Right atrium auricular region (tissue), 2 donors: ENCODE measurements around the gene PAM16. TPM values are rescaled to one million over a fixed set of nuclear protein-coding genes. Genes with fewer than 3 reads are reported as not detected.

ENCODE experiments used
- DNase-seq: peaks from one replicate; pipeline ENCODE4 v3.0.0-alpha.2; 2019; ENCODE audit warnings: low spot score
- H3K27ac ChIP-seq, 2 donors: fragments of 200-600 bp; sonication (generic); 1 replicate in 1 of 2; 2 replicates in 1 of 2; pipeline ENCODE4 v1.5.1; 2016 to 2019
- H3K27me3 ChIP-seq, 2 donors: fragments of 200-600 bp; sonication (generic); one replicate each; pipeline versions ENCODE4 v1.5.1 to v1.6.0; 2017 to 2019
- H3K36me3 ChIP-seq: fragments of 200-600 bp; sonication (generic); one replicate; pipeline ENCODE4 v1.5.1; 2016
- H3K4me1 ChIP-seq, 2 donors: fragments of 200-600 bp; sonication (generic); one replicate each; pipeline versions ENCODE4 v1.5.1 to v1.6.0; 2017 to 2019
- H3K4me3 ChIP-seq, 2 donors: fragments of 200-600 bp; sonication (generic); 1 replicate in 1 of 2; 2 replicates in 1 of 2; pipeline ENCODE4 v1.5.1; 2017 to 2019; ENCODE audit warnings: mild to moderate bottlenecking in 1 of 2, moderate library complexity in 1 of 2
- H3K9me3 ChIP-seq, 2 donors: fragments of 200-600 bp; sonication (generic); one replicate each; pipeline ENCODE4 v1.5.1; 2019
- CTCF ChIP-seq, 2 donors: fragments of 200-600 bp; sonication (generic); IDR thresholded peaks; one replicate each; pipeline ENCODE4 v1.5.1; 2019; ENCODE audit warnings: antibody characterized with exemption in 2 of 2
- total RNA-seq, 2 donors: library from RNA; depleted of rRNA; stranded (reverse); fragments of >200 nt; gene quantifications; one replicate each; pipeline ENCODE4 v1.1.0, GENCODE V29; 2016

Gene PAM16
- total RNA-seq, 2 donors from 2014 or later = 54.6 to 85.7 TPM

GRCh38 chr16:4323071-4323844, 27.9 kb downstream of the PAM16 start:
- no peaks in the 10 kb centered on the region for H3K9me3 ChIP-seq
- DNase-seq = no peak
- TF ChIP-seq CTCF (IDR thresholded peaks at IDR 0.05) = no peak
- H3K4me3 ChIP-seq = no peak overlapping the region
- H3K36me3 ChIP-seq = no peaks in the 10 kb centered on the region
- H3K27me3 ChIP-seq = no peaks in the 10 kb centered on the region
- H3K27ac ChIP-seq = peak overlapping the region; percentile 80 to 89
- H3K4me1 ChIP-seq = peaks cover 0 to 97% of the 10 kb centered on the region in 2 donors

DNA sequence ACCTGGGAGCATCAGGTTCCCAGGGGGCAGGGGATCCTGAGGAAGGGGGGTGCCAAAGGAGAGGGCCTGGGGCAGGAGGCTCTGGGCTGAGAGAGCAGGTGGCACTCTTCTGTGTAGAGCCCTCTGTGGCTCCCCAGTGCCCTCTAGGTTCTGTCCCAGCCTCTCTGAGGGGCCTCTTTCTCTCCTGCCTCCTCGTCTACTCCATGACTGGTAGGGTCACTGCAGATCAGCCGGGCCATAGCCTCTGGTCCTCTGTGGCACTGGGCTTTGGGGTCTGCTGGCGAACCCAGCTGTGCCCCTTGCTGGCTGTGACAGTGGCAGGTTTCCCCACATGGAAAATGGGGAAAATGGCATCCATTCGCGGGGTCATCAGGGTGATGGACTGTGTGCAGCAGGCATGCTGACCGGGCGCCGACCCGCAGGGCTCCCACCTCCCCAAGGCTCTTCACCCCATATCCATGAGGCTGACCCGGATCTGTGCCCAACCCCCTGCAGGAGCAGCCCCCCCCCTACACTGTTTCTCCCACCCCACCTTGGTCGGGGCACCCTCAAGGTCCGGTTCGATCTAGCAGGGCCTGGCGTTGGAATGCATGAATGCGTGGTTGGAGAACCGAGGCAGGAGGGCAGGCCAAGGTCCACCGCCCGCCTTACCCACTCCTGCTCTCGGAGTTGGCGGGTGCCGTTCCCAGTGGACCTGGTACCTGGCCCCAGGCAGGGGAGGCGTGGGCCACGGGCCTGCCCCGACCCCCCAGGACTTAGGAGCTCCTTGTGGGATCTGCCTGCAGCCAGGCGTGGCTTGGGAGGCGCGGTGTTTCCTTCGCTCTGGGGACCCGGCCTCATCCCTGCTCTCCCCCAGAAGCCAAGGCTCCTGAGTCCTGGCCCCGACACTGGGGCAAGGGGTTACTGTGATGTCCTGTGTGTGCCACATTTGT, 28.7 kb downstream of the PAM16 start:
- Histone ChIP-seq H3K4me3 (no peak overlapping the region), H3K4me1 (peaks cover 0 to 97% of the 10 kb centered on the region in 2 donors), H3K36me3 (no peaks in the 10 kb centered on the region), H3K9me3 (no peaks in the 10 kb centered on the region), H3K27me3 (no peaks in the 10 kb centered on the region), H3K27ac (peak overlapping the region; percentile 29 to 80)
- no peak for DNase-seq
- TF ChIP-seq CTCF (IDR thresholded peaks at IDR 0.05) = no peak

- H3K9me3 ChIP-seq = no peaks in the 10 kb centered on the region
- H3K4me3 ChIP-seq = no peak overlapping the region
- H3K36me3 ChIP-seq = no peaks in the 10 kb centered on the region
- peak overlapping the region; percentile 91 to 96 for H3K27ac ChIP-seq
- H3K27me3 ChIP-seq = no peaks in the 10 kb centered on the region
- no peak for TF ChIP-seq CTCF (IDR thresholded peaks at IDR 0.05)
- peaks cover 0 to 97% of the 10 kb centered on the region in 2 donors for H3K4me1 ChIP-seq
- no peak for DNase-seq
These were observed 29.6 kb downstream of the PAM16 start for GRCh38 chr16:4321286-4322120.

DNA sequence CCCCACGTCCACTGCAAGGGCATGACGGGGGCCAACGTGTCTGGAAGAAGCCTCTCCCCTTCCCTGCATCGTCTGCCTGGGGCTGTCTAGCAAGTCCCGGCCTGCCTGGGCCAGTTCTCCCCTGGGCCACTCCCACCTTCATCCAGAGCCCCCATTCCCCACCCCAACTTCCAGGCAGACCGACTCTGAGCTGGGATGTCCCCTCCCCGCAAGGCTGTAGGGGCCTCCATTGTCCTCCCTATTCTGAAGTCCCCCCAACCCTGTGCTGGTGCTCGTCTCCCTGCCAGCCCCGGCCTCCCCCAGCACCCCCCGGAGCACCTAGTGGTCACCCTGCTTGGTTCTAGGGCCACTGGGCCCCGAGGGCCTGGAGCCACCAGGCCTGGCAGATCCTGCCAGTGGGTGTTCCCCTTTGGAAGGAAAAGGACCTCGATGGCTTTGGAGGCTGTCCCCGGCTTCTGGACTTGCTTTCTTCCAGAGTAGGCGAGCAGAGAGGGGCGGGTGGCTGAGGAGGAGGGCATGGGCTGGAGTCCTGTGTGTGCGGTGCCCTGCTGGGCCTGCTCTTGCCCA, 30.5 kb downstream of the PAM16 start:
- H3K36me3 ChIP-seq = no peaks in the 10 kb centered on the region
- H3K27me3 ChIP-seq = no peaks in the 10 kb centered on the region
- no peak for TF ChIP-seq CTCF (IDR thresholded peaks at IDR 0.05)
- DNase-seq = no peak
- H3K27ac ChIP-seq = peak overlapping the region; percentile 91 to 96
- H3K4me3 ChIP-seq = peak overlapping the region in 1 of 2 donors; percentile 19
- no peaks in the 10 kb centered on the region for H3K9me3 ChIP-seq
- peaks cover 0 to 92% of the 10 kb centered on the region in 2 donors for H3K4me1 ChIP-seq
